HG03159 (cell line): ENCODE results near the gene CFAP410.

Experiments
- ATAC-seq: cut with Tn5 transposase; IDR thresholded peaks from one replicate; pipeline ENCODE4 v1.9.1; 2021; ENCODE audit warnings: mild to moderate bottlenecking, moderate library complexity; ENCODE audit not compliant: unreplicated experiment

CFAP410 gene

GRCh38 chr21:44338971-44339910, at the start of gene CFAP410:
CFAP410 (minus strand) TSS chr21:44339390; CDS start chr21:44339194, 196 bp downstream.
- peak; percentile 83 for ATAC-seq

- ATAC-seq, result no peak
These were observed 45.8 kb upstream of the CFAP410 start for GRCh38 chr21:44384968-44385367.

- ATAC-seq, result no peak
These were observed 44.0 kb upstream of the CFAP410 start for GRCh38 chr21:44383216-44383615.

- no peak for ATAC-seq
These were observed 43.3 kb upstream of the CFAP410 start for GRCh38 chr21:44382536-44382935.

- ATAC-seq, result no peak
These were observed 42.7 kb upstream of the CFAP410 start for GRCh38 chr21:44381874-44382273.

- ATAC-seq, result no peak
These were observed 41.7 kb upstream of the CFAP410 start for GRCh38 chr21:44380876-44381275.

- ATAC-seq, result no peak
These were observed 41.0 kb upstream of the CFAP410 start for GRCh38 chr21:44379991-44380865.

- ATAC-seq, result no peak
These were observed 40.3 kb upstream of the CFAP410 start for GRCh38 chr21:44379515-44379848.

GRCh38 chr21:44378646-44379514, 39.7 kb upstream of the CFAP410 start:
- ATAC-seq, result no peak

GRCh38 chr21:44377922-44378645, 38.9 kb upstream of the CFAP410 start:
- ATAC-seq, result no peak

- no peak for ATAC-seq
These were observed 38.2 kb upstream of the CFAP410 start for GRCh38 chr21:44377201-44377921.

GRCh38 chr21:44376606-44377005, 37.4 kb upstream of the CFAP410 start:
- no peak for ATAC-seq

- no peak for ATAC-seq
These were observed 36.6 kb upstream of the CFAP410 start for GRCh38 chr21:44375761-44376241.

GRCh38 chr21:44375281-44375651, 36.1 kb upstream of the CFAP410 start:
- no peak for ATAC-seq

GRCh38 chr21:44374601-44375280, 35.6 kb upstream of the CFAP410 start:
- ATAC-seq, result no peak

GRCh38 chr21:44372616-44373015, 33.4 kb upstream of the CFAP410 start:
- ATAC-seq, result no peak

- ATAC-seq, result no peak
These were observed 32.4 kb upstream of the CFAP410 start for GRCh38 chr21:44371596-44371995.

- no peak for ATAC-seq
These were observed 31.7 kb upstream of the CFAP410 start for GRCh38 chr21:44370786-44371410.
